Measurements from ENCODE around the gene FAM53A.
A peak's percentile ranks its signal among the peaks of the same experiment; 100 is the strongest.
"Not testable (repeated sequence)": the region's sequence is repeated elsewhere in the genome, so short reads cannot be mapped to it uniquely, and the experiment has no call there.

The FAM53A gene

GRCh38 chr4:1717129-1718094 is 33.3 kb upstream of the FAM53A start:
- no peak for DNase-seq (ENCODE audit: low spot score)

GRCh38 chr4:1716065-1716945 is 32.2 kb upstream of the FAM53A start:
- DNase-seq (ENCODE audit: low spot score) = no peak

GRCh38 chr4:1715002-1715758 is 31.1 kb upstream of the FAM53A start:
- no peak for DNase-seq (ENCODE audit: low spot score)

- DNase-seq (ENCODE audit: low spot score) = no peak
These were observed 30.3 kb upstream of the FAM53A start for GRCh38 chr4:1714303-1715001.

- DNase-seq (ENCODE audit: low spot score) = no peak
These were observed 29.1 kb upstream of the FAM53A start for GRCh38 chr4:1713003-1713851.

GRCh38 chr4:1712216-1713002 is 28.3 kb upstream of the FAM53A start, which contains the start of gene SLBP:
TSS of gene SLBP (minus strand) at chr4:1712319. CDS start at chr4:1712188, 131 bp downstream.
- peak; percentile 97 for DNase-seq (ENCODE audit: low spot score)

GRCh38 chr4:1711571-1712215 is 27.6 kb upstream of the FAM53A start:
- DNase-seq (ENCODE audit: low spot score) = no peak

- no peak for DNase-seq (ENCODE audit: low spot score)
These were observed 27.0 kb upstream of the FAM53A start for GRCh38 chr4:1711055-1711570.

- DNase-seq (ENCODE audit: low spot score) = no peak
These were observed 24.5 kb upstream of the FAM53A start for GRCh38 chr4:1708581-1708980.

- no peak for DNase-seq (ENCODE audit: low spot score)
These were observed 22.2 kb upstream of the FAM53A start for GRCh38 chr4:1706358-1706757.

- no peak for DNase-seq (ENCODE audit: low spot score)
These were observed 21.6 kb upstream of the FAM53A start for GRCh38 chr4:1705732-1706131.

GRCh38 chr4:1703867-1704266 is 19.8 kb upstream of the FAM53A start:
- no peak for DNase-seq (ENCODE audit: low spot score)

- DNase-seq (ENCODE audit: low spot score) = not testable (repeated sequence)
These were observed 17.6 kb upstream of the FAM53A start for GRCh38 chr4:1701671-1702070.

- DNase-seq (ENCODE audit: low spot score) = peak; percentile 62
These were observed 11.8 kb upstream of the FAM53A start for GRCh38 chr4:1695913-1696312.

- peak; percentile 81 for DNase-seq (ENCODE audit: low spot score)
These were observed 9.2 kb upstream of the FAM53A start for GRCh38 chr4:1693131-1693896.

- no peak for DNase-seq (ENCODE audit: low spot score)
These were observed 7.7 kb upstream of the FAM53A start for GRCh38 chr4:1691737-1692373.

- no peak for DNase-seq (ENCODE audit: low spot score)
These were observed 6.6 kb upstream of the FAM53A start for GRCh38 chr4:1690698-1691097.
